ENCODE measurements around the gene TMEM233.

DNA sequence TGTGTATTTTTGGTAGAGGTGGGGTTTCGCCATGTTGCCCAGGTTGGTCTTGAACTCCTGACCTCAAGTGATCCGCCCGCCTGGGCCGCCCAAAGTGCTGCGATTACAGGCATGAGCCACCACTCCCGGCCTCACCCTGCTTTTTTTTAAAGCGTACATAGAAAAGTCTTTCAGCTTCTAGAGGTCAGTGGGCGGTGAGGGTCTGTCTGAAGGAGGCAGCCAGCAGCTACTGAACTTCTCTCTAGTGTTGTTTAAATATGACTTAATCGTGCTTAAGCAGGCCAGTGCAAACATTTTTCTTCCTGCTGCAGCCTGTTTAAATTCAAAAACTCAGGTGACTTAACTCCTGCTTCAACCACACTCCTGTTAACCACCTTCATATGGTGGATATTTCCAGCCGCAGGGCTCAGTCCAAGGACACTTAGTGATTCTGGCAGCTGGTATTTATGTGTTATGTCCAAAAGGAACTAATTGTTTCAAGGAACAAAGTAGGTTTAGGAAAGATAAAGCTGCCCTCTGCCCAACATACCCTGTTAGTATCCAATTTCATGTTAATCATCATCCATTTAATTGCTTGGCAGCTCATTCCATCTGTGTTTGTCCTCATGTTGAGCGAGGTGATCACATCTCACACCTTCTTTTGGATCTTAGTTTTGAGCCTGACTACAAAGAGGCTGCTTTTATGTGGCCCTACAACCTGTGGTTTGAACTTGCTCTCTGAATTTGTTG lies 76.3 kb downstream of the TMEM233 start:
- TF ChIP-seq EP300 (IDR thresholded peaks at IDR 0.05; ENCODE audit: borderline replicate concordance in 1 of 2, low read depth in 2 of 2, low read length in 2 of 2) (no peak), JUN (IDR thresholded peaks at IDR 0.05; ENCODE audit: low read depth, low read length) (no peak), POLR2A (IDR thresholded peaks at IDR 0.05; ENCODE audit: control extremely low read depth in 1 of 2, low read depth in 2 of 2, low read length in 2 of 2) (no peak), HDAC2 (IDR thresholded peaks at IDR 0.05; ENCODE audit: borderline replicate concordance in 1 of 2, low read depth in 2 of 2, low read length in 2 of 2) (no peak), YY1 (IDR thresholded peaks at IDR 0.05; ENCODE audit: low read depth, low read length) (no peak), POLR2AphosphoS5 (IDR thresholded peaks at IDR 0.05; ENCODE audit: low read depth, low read length) (no peak), TAF1 (IDR thresholded peaks at IDR 0.05; ENCODE audit: low read depth, low read length) (no peak), CHD2 (IDR thresholded peaks at IDR 0.05; ENCODE audit: low read length) (no peak), NRF1 (IDR thresholded peaks at IDR 0.05; ENCODE audit: low read depth, low read length) (no peak)
- TF ChIP-seq, protein P1, sequence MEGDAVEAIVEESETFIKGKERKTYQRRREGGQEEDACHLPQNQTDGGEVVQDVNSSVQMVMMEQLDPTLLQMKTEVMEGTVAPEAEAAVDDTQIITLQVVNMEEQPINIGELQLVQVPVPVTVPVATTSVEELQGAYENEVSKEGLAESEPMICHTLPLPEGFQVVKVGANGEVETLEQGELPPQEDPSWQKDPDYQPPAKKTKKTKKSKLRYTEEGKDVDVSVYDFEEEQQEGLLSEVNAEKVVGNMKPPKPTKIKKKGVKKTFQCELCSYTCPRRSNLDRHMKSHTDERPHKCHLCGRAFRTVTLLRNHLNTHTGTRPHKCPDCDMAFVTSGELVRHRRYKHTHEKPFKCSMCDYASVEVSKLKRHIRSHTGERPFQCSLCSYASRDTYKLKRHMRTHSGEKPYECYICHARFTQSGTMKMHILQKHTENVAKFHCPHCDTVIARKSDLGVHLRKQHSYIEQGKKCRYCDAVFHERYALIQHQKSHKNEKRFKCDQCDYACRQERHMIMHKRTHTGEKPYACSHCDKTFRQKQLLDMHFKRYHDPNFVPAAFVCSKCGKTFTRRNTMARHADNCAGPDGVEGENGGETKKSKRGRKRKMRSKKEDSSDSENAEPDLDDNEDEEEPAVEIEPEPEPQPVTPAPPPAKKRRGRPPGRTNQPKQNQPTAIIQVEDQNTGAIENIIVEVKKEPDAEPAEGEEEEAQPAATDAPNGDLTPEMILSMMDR (IDR thresholded peaks at IDR 0.05; ENCODE audit: control extremely low read depth in 1 of 3, insufficient read depth in 1 of 3, low read depth in 1 of 3, low read length in 3 of 3) = no peak
